ENCODE measurements around the gene DAZAP1. TPM values are rescaled to one million over a fixed set of nuclear protein-coding genes. Genes with fewer than 3 reads are reported as not detected.
A peak's percentile ranks its signal among the peaks of the same experiment; 100 is the strongest.

Gene DAZAP1
- total RNA-seq, 1 donor from 2014 or later, result 82.9 TPM

DNA sequence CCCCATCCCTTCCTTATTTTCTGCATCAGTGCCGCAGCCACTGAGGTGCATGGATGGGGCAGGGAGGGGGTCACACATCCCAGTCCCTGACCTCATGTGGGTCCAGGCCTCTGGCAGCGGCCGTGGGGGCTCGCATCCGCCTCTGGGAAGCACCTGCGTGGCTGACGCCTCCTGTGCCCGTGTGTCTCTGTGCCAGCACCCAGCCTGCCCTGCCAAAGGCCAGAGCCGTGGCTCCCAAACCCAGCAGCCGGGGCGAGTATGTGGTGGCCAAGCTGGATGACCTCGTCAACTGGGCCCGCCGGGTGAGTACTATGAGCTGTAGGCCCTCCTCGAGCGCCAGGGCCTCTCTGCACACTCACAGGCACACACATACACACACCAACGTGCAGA, 18.8 kb upstream of the DAZAP1 start:
- no peak for ATAC-seq (ENCODE audit: poor library complexity)

DNA sequence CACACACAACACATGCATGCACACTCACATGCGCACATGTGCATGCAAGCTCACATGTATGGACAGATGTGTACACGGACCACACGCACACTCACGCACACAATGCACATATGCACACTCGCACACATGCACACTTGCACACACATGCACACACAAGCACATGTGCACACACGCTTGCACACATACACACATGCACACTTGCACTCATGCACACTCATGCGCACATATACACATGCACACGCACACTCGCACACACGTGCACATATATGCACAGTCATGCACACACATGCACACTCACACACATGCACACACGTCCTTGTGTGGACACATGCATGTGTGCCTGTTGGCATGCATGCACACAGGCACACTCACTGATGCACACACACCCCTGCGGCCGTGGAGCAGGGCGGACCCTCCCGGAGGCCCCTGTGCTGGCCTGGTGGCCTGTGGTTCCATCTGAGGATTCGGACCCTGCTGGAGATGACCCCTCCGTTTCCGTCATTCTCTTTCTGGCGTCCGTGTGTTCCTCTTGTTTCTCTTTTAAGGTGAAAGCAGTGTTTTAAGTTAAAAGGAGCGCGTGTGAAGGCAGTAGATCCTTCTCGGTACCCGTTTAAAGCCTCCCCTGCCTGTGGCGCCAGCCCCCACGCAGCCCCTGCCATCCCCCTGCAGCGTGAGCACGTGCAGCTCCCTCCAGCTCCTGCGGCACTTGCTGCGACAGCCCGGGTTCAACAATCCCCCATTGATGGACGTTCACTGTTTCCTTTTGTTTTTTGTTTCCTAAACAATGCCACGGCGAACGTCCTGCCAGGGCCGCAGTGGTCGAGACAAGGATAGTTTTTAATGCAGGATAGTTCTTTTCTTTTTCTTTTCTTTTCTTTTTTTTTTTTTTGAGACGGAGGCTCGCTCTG, 18.1 kb upstream of the DAZAP1 start:
- intact Hi-C loops (cut with DNase I), result loop anchor here (10.0 kb wide), 1 partner anchor 114 kb away; the partner anchor contains the start of gene FAM174C
- DNase-seq (no peak), ATAC-seq (ENCODE audit: poor library complexity) (no peak)

More for the DNA sequence above, 18.8 kb upstream of the DAZAP1 start:
- DNase-seq, result no peak
- intact Hi-C loops (cut with DNase I), result loop anchor here (10.0 kb wide), 1 partner anchor 114 kb away; the partner anchor contains the start of gene FAM174C

DNA sequence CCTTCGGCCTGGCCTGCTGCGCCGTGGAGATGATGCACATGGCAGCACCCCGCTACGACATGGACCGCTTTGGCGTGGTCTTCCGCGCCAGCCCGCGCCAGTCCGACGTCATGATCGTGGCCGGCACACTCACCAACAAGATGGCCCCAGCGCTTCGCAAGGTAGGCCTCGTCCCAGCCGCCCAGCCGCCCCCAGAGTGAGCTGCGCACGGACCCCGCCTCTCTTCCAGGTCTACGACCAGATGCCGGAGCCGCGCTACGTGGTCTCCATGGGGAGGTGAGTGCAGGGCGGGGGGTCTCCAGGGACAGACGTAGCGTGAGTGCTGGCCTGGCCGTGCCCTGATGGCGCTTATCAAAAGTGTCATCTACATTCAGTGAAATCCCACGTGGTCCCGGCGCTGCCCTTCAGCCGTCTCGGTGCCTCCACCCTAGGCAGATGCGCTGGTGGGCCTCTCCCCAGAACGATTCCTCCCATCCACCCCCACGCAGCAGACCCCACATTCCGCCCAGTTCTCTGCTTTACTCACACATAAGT, 16.4 kb upstream of the DAZAP1 start:
- intact Hi-C loops (cut with DNase I), result no loop called here
- ATAC-seq (ENCODE audit: poor library complexity) (no peak), DNase-seq (no peak)

DNA sequence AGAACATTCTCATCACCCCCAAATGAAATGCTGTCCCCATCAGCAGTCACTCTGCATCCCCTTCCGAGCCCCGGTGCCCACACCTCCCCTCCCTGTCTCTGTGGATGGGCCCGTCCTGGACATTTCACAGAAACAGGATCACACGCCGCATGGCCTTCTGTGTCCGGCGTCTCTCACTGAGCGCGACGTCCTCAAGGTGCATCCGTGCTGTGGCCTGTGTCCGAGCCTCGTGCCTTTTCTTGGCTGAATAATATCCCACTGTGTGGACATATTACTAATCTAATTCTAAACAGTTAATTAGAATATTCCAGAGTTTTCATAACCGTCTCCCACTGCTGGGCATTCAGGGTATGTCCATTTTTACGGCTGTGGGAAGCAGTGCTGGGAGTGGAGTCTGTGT, 15.0 kb upstream of the DAZAP1 start:
- intact Hi-C loops (cut with DNase I), result no loop called here
- ATAC-seq (ENCODE audit: poor library complexity), result no peak
- DNase-seq, result no peak

DNA sequence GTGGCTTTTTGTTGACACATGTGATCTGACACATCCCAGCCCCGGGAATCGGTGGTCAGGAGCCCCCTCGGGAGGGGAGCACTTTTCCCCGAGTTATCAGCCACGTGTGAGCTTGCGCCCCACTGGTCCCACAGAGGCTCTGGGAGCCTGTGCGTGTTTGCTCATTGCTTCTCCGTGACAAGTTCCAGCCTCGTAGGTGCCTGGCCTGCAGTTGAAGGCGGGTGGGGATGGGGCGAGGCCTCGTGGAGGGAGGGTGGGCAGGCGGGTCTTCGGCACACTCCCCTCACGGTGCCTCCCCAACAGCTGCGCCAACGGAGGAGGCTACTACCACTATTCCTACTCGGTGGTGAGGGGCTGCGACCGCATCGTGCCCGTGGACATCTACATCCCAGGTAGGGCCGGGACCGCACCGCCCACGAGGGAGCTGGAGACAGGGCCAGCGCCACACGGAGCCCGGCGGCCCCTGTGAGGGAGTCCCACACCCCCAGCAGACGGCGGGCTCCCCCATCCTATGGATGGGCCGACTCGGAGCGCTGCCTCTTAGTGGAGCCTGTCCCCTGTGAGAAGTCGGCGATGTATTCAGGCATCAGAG, 14.4 kb upstream of the DAZAP1 start:
- DNase-seq (no peak), ATAC-seq (ENCODE audit: poor library complexity) (no peak)
- intact Hi-C loops (cut with DNase I), result no loop called here

DNA sequence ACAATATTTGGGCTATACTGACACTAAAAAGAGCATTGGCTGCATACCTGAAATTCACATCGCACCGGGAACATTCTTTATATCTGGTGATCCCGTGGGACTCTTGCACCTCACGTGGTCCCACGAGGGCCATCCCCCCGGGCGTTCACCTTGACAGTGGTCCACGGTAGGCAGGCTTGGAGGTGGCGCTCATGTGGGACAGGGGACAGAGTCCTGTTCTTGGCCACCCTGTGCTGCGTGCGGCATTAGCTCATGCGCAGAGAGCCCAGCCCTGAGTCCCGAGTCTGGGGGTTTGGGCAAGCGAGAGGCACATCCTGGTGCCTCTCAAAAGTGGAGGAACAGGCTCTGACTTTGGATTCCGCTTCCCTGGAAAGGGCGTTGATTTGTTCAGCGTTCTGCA, 13.5 kb upstream of the DAZAP1 start:
- DNase-seq, result peak; percentile 38
- intact Hi-C loops (cut with DNase I), result no loop called here
- no peak for ATAC-seq (ENCODE audit: poor library complexity)

DNA sequence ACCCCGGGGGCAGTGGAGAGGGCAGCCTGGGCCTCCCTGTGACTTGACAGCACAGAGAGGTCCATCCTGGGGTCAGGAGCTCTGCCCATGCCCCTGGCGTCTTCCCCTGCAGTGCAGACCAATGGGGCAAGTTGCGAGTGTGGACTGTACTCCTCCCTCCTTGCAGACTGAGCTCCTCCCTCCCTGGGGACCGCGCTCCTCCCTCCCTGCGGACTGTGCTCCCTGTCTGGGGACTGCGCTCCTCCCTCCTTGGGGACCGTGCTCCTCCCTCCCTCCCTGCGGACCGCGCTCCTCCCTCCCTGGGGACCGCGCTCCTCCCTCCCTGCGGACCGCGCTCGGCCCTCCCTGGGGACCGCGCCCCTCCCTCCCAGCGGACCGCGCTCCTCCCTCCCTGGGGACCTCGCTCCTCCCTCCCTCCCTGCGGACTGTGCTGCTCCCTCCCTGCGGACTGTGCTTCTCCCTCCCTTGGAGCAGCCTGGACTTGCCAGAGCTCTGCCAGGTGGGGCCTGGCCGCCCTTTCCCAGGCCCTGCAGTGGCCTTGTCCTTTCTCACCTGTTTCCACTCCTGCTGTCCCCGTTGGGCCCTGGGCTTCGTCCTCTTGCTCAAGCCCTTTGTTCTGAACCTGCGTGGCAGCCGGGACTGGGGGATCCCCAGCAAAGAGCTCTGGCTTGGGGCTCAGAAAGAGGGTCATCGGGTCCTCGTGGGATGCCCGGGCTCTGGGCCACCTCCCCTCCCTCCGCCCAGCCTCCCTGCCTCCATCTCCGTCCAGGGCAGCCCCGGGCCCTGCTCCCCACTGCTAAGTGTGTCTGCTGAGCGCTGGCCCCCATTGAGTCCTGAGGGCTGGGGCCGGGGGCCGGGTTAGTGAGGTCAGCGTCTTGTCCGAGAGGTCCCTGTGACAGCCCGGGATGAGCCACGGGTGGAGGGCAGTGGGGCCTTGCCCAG, 12.9 kb upstream of the DAZAP1 start:
- peak; percentile 9 for ATAC-seq (ENCODE audit: poor library complexity)
- intact Hi-C loops (cut with DNase I), result no loop called here
- DNase-seq, result peak; percentile 45

DNA sequence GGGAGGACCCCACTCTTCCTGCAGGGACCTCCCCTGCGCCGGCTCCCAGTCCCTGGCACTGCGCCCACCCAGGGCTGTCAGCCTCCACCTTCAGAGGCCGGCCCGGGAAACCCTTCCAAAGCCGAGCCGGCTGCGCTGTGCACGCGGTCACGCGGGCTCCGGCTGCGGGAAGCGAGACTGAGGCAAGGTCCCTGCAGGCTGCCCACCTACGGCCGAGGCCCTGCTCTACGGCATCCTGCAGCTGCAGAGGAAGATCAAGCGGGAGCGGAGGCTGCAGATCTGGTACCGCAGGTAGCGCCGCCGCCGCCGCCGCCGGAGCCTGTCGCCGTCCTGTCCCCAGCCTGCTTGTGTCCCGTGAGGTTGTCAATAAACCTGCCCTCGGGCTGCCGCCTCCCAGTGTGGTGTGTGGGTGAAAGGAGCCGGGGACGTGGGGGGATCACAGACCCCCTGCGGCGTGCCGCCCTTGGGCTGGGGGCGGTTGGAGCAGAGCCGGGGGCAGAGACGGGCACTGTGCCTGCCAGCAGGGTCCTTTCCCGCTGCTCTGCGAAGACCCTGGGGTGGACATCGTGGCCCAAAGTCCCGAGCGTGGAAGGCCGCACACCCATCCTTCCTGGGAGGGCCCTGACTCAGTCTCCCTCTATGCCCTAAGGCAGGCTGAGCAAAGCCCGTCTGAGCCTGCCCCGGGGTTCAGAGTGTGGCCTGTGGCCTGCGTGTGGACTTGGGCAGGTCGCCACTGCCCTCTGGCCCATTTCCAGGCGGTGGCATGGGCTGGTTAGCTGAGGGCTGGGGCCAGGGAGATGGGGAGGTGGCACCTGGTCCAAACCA, 12.0 kb upstream of the DAZAP1 start:
- intact Hi-C loops (cut with DNase I), result no loop called here
- peak; percentile 28 for ATAC-seq (ENCODE audit: poor library complexity)
- DNase-seq, result peak; percentile 56

DNA sequence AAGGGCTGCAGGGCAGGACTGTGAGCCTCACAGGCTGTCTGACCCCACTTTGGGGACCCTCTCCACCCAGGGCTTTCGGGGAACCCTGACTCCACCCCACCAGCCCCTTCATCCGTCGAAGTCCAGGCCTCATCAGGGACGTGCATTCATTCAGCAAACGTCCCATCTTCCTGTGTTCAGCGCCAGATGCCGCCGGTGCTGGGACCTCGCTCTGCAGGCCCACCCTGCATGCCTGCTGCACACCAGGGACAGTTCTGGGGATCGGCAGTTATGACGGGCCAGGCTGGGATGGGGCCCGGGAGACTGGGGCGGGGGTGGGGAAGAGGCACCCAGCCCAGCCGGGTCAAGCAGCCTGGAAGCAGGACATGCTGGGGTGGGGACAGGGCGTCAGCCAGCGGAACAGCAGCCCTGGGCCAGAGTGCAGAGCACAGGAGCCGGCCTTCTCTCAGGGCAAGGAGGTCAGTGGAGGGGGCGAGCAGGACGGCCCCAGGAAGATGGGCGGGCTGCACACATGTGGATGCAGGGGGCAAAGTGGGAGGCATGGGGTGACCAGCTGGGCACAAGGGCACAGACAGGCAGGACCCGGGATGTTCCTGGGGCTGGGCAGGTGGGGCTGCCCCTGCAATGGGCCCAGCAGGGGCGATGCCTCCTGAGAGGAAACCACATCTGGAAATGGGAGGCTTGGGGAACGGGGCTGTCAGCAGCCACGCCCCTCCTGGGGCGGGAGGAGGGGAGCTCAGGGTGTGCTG, 11.2 kb upstream of the DAZAP1 start:
- DNase-seq (peak; percentile 45), ATAC-seq (ENCODE audit: poor library complexity) (peak; percentile 18)
- intact Hi-C loops (cut with DNase I), result no loop called here

DNA sequence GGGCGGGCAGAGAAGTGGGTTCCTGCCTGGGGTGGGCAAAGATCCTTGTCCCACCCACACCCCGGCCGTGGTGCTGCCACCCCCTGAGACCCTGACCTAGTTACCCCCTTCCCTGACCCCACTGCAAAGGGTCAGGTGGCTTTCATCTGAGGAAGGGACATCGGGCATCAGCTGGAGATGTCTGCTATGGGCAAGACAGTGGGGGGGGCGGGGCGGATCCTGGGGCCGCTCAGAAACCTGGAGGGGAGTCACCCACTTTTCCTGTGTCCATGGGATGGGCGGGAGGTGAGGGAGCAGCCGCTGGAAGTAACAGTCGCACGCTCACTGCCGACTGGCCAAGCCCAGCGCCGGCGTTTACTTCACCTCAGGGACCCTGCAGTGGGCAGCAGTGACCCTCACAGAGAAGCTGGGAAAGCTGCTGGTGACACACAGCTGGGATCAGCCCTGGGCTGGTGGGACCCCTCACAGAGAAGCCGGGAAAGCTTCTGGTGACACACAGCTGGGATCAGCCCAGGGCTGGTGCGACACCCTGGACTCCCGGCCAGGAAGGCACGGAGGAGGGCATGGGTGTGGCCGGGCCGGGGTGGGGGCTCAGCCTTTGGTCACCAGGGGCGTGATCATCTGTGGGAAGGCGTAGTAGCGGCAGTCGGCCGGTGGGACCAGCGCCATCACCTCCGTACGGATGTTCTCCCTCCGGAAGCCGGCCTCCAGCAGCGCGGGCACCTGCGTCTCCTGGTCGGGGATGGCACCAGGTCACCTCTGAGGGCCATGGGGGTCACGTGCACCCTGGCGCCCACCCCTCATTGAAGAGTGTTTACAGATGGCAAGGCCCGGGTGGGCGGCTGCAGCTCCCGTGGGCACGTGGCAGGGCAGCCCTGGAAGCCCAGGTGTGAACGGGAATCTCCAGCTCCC, 10.4 kb upstream of the DAZAP1 start:
- ATAC-seq (ENCODE audit: poor library complexity), result no peak
- intact Hi-C loops (cut with DNase I), result no loop called here

DNA sequence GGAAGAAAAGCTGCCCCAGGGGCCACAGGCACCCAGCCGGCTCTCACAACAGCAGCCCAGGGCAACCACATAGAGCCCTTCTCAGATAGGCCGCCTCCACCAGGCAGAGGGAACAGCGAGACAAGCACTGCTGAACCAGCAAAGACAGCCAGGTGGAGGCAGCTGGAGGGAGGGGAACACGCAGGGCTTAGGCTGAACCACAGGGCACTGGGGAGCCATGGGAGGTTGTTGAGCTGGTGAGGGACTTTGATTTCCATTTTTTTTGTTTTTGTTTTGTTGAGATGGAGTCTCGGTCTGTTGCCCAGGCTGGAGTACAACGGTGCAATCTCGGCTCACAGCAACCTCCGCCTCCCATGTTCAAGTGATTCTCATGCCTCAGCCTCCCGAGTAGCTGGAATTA, 9.5 kb upstream of the DAZAP1 start:
- intact Hi-C loops (cut with DNase I), result no loop called here
- no peak for DNase-seq
- no peak for ATAC-seq (ENCODE audit: poor library complexity)

More for the DNA sequence above, 10.4 kb upstream of the DAZAP1 start:
- DNase-seq, result no peak

DNA sequence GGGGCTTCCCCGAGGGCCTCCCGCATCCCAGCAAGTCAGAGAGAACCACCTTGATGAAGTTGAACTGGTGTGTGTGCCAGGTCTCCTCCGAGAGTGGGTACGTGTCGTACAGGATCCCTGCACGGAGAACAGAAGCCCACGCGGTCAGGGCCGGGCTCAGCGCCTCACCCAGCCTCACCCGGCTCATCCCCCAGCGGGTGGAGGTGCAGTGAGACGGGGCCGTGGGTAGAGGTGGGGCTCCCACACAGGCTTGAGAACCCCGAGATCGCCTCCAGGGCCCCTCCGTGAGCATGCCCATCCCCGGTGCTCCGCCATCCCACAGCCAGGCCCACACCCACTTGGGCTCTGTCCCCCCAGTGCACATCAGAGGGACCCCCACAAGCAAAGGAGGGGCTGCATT, 8.3 kb upstream of the DAZAP1 start:
- ATAC-seq (ENCODE audit: poor library complexity), result no peak
- no peak for DNase-seq
- intact Hi-C loops (cut with DNase I), result no loop called here

DNA sequence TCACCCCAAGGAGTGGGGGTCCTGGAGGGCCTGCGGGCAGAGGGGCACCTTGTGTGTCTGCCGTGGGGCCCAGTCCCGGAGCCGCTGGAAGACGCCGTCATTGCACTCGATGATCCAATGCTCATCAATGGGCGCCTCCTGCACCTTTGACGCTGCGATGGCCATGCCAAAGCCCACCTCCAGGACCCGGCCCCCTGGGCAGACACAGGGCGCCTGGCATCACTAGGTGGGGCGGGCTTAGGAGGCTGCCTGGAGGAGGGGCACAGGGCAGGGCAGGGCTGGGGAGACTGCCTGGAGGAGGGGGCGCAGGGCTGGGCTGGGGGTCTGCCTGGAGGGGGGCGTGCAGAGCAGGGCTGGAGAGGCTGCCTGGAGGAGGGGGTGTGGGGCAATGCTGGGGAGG, 7.6 kb upstream of the DAZAP1 start:
- intact Hi-C loops (cut with DNase I), result no loop called here
- ATAC-seq (ENCODE audit: poor library complexity), result no peak
- no peak for DNase-seq

DNA sequence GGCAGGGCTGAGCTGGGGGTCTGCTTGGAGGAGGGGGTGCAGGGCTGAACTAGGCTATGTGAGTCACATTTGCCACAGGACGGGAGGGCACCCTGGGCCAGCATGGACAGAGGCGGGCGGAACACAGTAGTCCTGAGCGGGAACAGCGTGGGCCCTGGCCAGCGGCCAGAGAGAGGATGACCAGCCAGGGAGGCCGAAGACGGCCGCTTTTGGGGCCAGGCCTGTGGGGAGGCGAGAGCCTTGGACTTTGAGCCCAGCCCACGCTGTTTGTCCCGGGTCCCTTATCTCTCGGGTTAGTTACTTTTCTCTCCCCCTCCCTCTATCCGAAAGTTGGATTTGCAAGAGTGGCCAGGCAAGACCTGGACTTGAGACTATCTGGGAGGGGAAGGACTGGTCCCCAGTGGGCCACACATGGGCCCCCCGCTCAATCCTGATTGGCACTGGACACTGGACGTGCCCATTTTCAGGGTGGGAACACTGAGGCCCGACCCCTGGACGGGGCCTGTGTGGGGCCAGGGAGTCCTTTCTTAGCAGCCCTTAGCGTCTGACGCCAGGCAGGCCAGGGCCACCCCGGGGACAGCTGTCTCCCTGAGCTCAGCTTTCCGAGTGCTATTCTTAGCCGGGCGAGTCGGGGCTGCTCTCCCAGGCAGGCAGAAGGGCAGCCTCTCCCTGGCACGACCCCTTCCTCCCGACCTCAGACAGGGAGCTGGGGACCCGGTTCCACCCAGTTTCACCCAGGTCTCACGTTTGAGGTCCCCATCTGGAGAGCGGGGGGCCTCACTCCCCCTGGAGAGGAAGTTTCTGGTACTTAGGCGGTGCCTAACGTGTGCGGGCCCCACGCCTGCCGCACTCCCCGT, 6.9 kb upstream of the DAZAP1 start:
- peak; percentile 77 for DNase-seq
- peak; percentile 74 for ATAC-seq (ENCODE audit: poor library complexity)
- intact Hi-C loops (cut with DNase I), result no loop called here

DNA sequence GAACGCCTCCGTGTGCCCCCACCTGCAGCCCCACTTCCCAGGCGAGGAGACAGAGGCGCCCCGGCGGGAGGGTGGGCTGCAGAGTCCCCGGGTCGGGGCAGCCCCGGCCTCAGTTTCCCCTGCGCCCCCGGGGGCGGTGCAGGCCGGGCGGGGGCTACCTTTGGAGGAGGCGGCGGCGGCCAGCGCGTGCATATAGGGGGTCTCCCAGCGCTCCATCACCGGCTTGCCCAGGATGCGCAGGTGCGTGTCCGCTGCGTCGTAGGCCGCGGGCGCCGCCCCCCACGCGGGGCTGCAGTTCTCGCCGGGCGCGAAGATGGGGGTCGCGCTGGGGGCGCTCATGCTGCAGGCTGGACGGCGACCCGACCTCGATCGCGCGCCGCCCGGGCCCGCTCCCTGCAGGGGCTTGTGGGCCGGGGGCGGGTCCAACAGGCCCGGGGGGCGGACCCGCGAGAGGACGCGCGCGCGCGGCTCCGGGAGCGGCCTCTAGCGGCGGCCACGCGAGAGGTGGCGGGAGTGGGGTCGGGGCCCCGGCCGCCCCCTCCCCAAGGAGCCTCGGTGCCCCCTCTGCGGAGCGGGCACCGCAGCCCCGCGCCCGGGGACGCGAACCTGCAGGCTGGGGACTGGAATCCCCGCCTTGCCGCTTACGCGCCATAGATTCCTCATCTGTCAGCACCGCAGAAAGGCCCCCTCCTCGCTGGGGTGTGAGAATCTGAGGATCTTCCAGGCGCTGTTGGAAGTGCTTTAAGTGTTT, 6.1 kb upstream of the DAZAP1 start, which contains the start of gene GAMT:
Gene GAMT (minus strand): TSS at position 405 of the 751 bp plus-strand sequence. CDS start 66 bp downstream, at position 339.
- ATAC-seq (ENCODE audit: poor library complexity), result peak; percentile 83
- intact Hi-C loops (cut with DNase I), result no loop called here
- DNase-seq, result peak; percentile 69
